Osteocyte (in vitro differentiated cells): ENCODE results near the gene CLIC6. TPM values are rescaled to one million over a fixed set of nuclear protein-coding genes. Genes with fewer than 3 reads are reported as not detected.

ENCODE experiments used
- DNase-seq: peaks from one replicate; pipeline ENCODE4 v3.0.0; 2021; ENCODE audit warnings: mixed read lengths; ENCODE audit not compliant: unreplicated experiment; ENCODE audit errors: extremely low spot score
- H3K27ac Mint-ChIP-seq: one replicate; pipeline ENCODE4 v1.8.0; 2021; ENCODE audit warnings: mild to moderate bottlenecking, mixed read lengths; ENCODE audit not compliant: unreplicated experiment
- H3K27me3 Mint-ChIP-seq: one replicate; pipeline ENCODE4 v1.8.0; 2021; ENCODE audit warnings: mixed read lengths; ENCODE audit not compliant: unreplicated experiment
- H3K36me3 Mint-ChIP-seq: one replicate; pipeline ENCODE4 v1.8.0; 2021; ENCODE audit warnings: mixed read lengths; ENCODE audit not compliant: unreplicated experiment
- H3K4me1 Mint-ChIP-seq: one replicate; pipeline ENCODE4 v1.8.0; 2021; ENCODE audit warnings: mixed read lengths; ENCODE audit not compliant: unreplicated experiment
- H3K4me3 Mint-ChIP-seq: one replicate; pipeline ENCODE4 v1.8.0; 2021; ENCODE audit warnings: mild to moderate bottlenecking, moderate library complexity, mixed read lengths; ENCODE audit not compliant: unreplicated experiment
- H3K9me3 Mint-ChIP-seq: one replicate; pipeline ENCODE4 v1.8.0; 2021; ENCODE audit warnings: mixed read lengths; ENCODE audit not compliant: unreplicated experiment
- CTCF ChIP-seq: fragments of 200-600 bp; sonication (generic); IDR thresholded peaks from 2 replicates; pipeline ENCODE4 v1.5.0; 2021; ENCODE audit warnings: antibody characterized with exemption, mild to moderate bottlenecking, moderate library complexity
- total RNA-seq: library from RNA; stranded (reverse); gene quantifications from 2 replicates; pipeline ENCODE4 v1.2.1, GENCODE V29; 2021

CLIC6 gene
- total RNA-seq, 1 donor from 2014 or later: 0.40 TPM

DNA sequence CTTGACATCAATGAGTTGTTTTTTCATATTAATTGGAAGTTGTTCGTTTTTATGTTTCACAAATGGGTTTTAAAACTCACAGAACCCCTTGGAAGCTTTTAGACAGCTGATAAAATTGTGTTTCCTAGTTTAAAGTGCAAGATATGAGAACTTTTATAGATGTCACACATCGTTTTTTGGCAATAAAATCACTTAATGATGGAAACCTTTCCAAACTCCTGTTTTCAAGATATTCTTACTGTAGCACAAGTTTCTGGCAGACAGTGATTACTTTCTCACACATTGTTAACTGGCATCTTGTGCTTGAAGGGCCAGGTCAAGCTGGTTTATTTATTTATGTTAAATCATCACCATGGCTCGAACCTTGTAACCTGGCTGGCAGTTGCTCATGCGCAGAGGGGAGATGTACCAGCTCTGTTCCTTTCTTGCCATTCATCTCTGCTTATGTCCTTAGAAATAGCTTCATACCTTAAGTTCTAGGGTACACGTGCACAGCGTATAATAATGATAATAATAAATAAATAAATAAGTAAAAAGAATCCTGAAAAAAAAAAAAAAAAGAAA, 43.7 kb upstream of the CLIC6 start:
- H3K9me3 Mint-ChIP-seq: no peaks in the 10 kb centered on the region
- no peak overlapping the region for H3K4me3 Mint-ChIP-seq
- no peak for TF ChIP-seq CTCF
- no peaks in the 10 kb centered on the region for H3K4me1 Mint-ChIP-seq
- H3K27me3 Mint-ChIP-seq: peaks cover 54% of the 10 kb centered on the region
- no peaks in the 10 kb centered on the region for H3K36me3 Mint-ChIP-seq
- no peak for DNase-seq
- H3K27ac Mint-ChIP-seq: no peak overlapping the region

DNA sequence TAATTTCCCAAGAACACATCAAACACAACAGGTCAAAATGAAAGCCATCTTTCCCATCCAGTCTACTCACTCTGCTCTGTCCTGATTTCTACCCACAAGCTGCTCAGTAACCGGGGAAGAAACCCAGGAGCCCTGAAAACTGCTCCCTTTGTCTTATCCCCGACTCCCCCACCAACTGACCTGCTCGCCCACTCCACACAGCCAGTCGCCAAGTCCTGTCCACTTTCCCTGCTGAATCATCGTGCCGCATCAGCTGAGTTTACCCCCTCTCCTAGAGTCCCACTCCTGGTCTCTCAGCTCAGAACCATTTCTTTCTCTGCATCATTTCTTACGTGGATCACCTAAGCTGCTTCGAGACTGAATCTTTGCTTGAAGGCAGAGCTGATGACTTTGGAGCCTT, 42.7 kb upstream of the CLIC6 start:
- no peak overlapping the region for H3K4me3 Mint-ChIP-seq
- DNase-seq: no peak
- no peaks in the 10 kb centered on the region for H3K36me3 Mint-ChIP-seq
- H3K27ac Mint-ChIP-seq: no peak overlapping the region
- H3K27me3 Mint-ChIP-seq: peaks cover 44% of the 10 kb centered on the region
- no peaks in the 10 kb centered on the region for H3K4me1 Mint-ChIP-seq
- no peak for TF ChIP-seq CTCF
- H3K9me3 Mint-ChIP-seq: no peaks in the 10 kb centered on the region

DNA sequence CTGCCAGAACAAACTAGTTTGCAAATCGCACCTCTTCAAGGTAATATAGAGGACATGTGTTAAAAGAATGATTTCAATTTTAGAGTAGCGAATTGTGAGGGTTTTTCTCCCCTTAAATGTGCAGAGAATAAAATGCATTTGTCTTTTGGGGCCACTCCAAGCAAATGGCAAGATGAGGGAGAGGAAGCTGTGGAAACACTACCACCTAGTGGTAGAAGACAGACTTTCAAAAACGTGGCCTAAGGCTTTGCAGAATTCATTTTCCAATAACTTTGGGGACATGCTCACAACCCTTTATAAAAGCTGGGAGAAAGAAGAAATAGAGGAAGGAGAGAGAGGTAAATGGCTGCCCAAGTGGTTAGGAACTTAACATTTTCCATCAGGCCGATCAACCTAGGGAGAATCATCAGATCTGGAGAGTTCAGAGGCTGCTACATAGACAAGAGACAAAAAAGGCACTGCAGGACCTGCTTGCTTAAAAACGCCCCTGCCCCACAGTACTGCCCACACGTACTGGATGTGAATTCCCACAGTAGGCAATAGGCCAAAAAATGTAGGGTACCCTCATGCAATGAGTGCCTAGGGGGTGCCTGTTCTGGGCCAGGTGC, 38.2 kb upstream of the CLIC6 start:
- Mint-ChIP-seq H3K4me1 (no peaks in the 10 kb centered on the region), H3K36me3 (no peaks in the 10 kb centered on the region), H3K4me3 (no peak overlapping the region), H3K9me3 (no peaks in the 10 kb centered on the region), H3K27me3 (peaks cover 34% of the 10 kb centered on the region), H3K27ac (no peak overlapping the region)
- DNase-seq: no peak
- TF ChIP-seq CTCF: peak; percentile 87

GRCh38 chr21:34632498-34632897, 36.3 kb upstream of the CLIC6 start:
- Mint-ChIP-seq H3K27ac (no peak overlapping the region), H3K4me1 (no peaks in the 10 kb centered on the region), H3K27me3 (peaks cover 26% of the 10 kb centered on the region), H3K4me3 (no peak overlapping the region), H3K9me3 (no peaks in the 10 kb centered on the region), H3K36me3 (no peaks in the 10 kb centered on the region)
- TF ChIP-seq CTCF: no peak
- no peak for DNase-seq

DNA sequence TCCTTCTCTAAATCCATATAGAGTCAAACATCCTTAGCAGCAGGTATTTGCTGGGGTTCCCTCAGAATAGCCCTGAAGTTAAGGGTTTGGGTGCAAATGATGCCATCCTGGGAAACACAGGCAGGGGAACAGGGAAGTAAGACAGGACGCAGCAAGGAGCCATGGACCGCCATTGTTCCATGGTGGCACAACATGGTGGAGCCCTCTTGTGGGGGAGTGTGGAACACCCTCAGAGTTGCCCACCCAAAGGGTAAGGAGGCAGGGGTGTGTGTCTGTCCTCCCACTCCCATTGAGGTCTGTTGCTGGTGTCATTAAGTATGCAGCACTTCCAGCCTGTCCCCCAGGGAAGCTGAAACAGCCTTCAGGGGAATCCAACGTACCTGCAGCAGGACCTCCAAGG, 33.5 kb upstream of the CLIC6 start:
- peak; percentile 30 for TF ChIP-seq CTCF
- Mint-ChIP-seq H3K4me1 (no peaks in the 10 kb centered on the region), H3K9me3 (no peaks in the 10 kb centered on the region), H3K36me3 (no peaks in the 10 kb centered on the region), H3K27ac (no peak overlapping the region), H3K4me3 (no peak overlapping the region), H3K27me3 (peaks cover 26% of the 10 kb centered on the region)
- DNase-seq: no peak
